Activated CD8-positive, alpha-beta memory T cell treated with anti-CD3 and anti-CD28 coated beads, Interleukin-2, amount 10 ng/mL, durations not matched to agents 7 days and 5 days (primary cell): ENCODE measurements around the gene LARP4B. TPM values are rescaled to one million over a fixed set of nuclear protein-coding genes. Genes with fewer than 3 reads are reported as not detected.

Experiments used
- ATAC-seq: fragments of 150-1000 bp; cut with Tn5 transposase; one replicate; pipeline ENCODE4 v1.10.0; 2021; ENCODE audit warnings: moderate library complexity
- CTCF ChIA-PET: fragments of 350-600 bp; sonication (Branson Sonifier 250); formaldehyde crosslinking; loops from one replicate; lab custom pipeline; 2021; ENCODE audit warnings: antibody characterized with exemption; lab: Charles Lee
- DNase-seq: peaks from one replicate; pipeline ENCODE4 v3.0.0-alpha.2; 2020
- H3K27ac Mint-ChIP-seq: one replicate; pipeline ENCODE4 v1.8.0; 2021; ENCODE audit warnings: mild to moderate bottlenecking, mixed read lengths
- H3K27me3 Mint-ChIP-seq: one replicate; pipeline ENCODE4 v1.8.0; 2021; ENCODE audit warnings: mixed read lengths
- H3K36me3 Mint-ChIP-seq: one replicate; pipeline ENCODE4 v1.8.0; 2021; ENCODE audit warnings: mild to moderate bottlenecking, mixed read lengths
- H3K4me1 Mint-ChIP-seq: one replicate; pipeline ENCODE4 v1.8.0; 2021; ENCODE audit warnings: mixed read lengths
- H3K4me3 Mint-ChIP-seq: one replicate; pipeline ENCODE4 v1.8.0; 2021; ENCODE audit warnings: mild to moderate bottlenecking, moderate library complexity, mixed read lengths
- H3K9me3 Mint-ChIP-seq: one replicate; pipeline ENCODE4 v1.8.0; 2022; ENCODE audit warnings: low read depth, mixed read lengths
- total RNA-seq, 2 experiments: library from RNA; stranded (reverse); gene quantifications; one replicate each; pipeline ENCODE4 v1.2.3, GENCODE V29; 2021

Gene LARP4B
- total RNA-seq, 2 experiments from 2014 or later: 126 to 135 TPM

GRCh38 chr10:792792-793100, 138.8 kb downstream of the LARP4B start:
- CTCF ChIA-PET: no interaction called here
- Mint-ChIP-seq H3K9me3 (peaks cover 13% of the 10 kb centered on the region), H3K4me3 (no peak overlapping the region), H3K27me3 (no peaks in the 10 kb centered on the region), H3K36me3 (peaks cover 14% of the 10 kb centered on the region), H3K27ac (no peak overlapping the region), H3K4me1 (no peaks in the 10 kb centered on the region)
- DNase-seq (no peak), ATAC-seq (no peak)

DNA sequence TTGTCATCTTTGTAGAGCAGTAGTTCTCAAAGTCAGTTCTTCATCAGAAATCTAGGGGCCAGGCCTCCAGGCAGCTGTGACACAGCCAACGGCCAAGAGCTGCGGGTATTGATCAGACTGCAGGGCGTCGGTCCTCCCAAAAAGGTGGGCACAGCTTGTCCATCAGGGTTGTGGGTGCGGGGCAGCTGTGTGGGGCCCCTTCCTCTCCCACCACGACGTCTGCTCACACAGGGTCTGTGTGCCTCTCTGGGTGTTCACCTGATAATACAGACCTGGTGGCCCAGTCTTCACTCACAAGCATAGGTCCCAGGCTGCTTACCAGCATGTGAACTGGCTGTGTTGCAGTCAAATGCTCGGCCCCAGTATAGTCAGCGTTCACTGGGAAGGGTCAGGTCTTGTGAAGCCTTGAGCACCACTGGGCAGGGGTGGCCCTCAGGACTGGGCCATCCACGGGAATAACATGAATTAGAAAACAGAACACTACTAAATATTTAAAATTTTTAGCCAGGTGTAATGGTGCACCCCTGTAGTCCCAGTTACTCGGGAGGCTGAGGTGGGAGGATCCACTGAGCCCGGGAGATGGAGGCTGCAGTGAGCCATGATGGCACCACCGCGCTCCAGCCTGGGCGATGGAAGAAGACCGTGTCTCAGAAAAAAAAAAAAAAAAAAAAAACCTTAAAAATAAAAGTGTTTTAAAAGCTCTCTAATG, 139.3 kb downstream of the LARP4B start:
- Mint-ChIP-seq H3K27me3 (no peaks in the 10 kb centered on the region), H3K4me1 (no peaks in the 10 kb centered on the region), H3K36me3 (peaks cover 9% of the 10 kb centered on the region), H3K4me3 (no peak overlapping the region), H3K27ac (no peak overlapping the region), H3K9me3 (peaks cover 9% of the 10 kb centered on the region)
- no peak for DNase-seq
- no peak for ATAC-seq
- CTCF ChIA-PET: no interaction called here

DNA sequence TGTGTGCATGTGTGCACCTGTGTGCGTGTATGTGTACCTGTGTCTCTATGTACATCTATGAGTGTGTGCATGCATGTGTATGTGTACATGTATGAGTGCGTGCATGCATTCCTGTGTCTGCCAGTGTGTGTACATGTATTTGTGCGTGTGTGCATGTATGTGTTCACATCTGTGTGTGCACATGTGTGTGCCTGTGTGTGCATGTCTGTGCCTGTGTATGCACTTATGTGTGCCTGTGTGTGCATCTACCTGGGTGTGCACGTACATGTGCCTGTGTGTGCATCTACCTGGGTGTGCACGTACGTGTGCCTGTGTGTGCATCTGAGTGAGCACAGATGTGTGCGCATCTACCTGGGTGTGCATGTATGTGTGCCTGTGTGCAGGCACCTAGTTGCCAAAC, 139.9 kb downstream of the LARP4B start:
- Mint-ChIP-seq H3K27ac (no peak overlapping the region), H3K9me3 (peaks cover 9% of the 10 kb centered on the region), H3K36me3 (peaks cover 6% of the 10 kb centered on the region), H3K4me1 (no peaks in the 10 kb centered on the region), H3K27me3 (no peaks in the 10 kb centered on the region), H3K4me3 (no peak overlapping the region)
- CTCF ChIA-PET: no interaction called here
- DNase-seq: no peak
- ATAC-seq: no peak

- Mint-ChIP-seq H3K27ac (no peak overlapping the region), H3K9me3 (peaks cover 6% of the 10 kb centered on the region), H3K27me3 (no peaks in the 10 kb centered on the region), H3K4me3 (no peak overlapping the region), H3K36me3 (no peaks in the 10 kb centered on the region), H3K4me1 (no peaks in the 10 kb centered on the region)
- CTCF ChIA-PET: no interaction called here
- no peak for DNase-seq
- no peak for ATAC-seq
These were observed 140.5 kb downstream of the LARP4B start for GRCh38 chr10:790821-791551.

- no peaks in the 10 kb centered on the region for H3K36me3 Mint-ChIP-seq
- DNase-seq (no peak), ATAC-seq (no peak)
- no peak overlapping the region for H3K27ac Mint-ChIP-seq
- H3K9me3 Mint-ChIP-seq: peaks cover 3% of the 10 kb centered on the region
- CTCF ChIA-PET: interaction anchor here (1.7 kb wide), 1 partner anchor 22 kb away, joined by 3 read pairs; no protein-coding TSS in a partner anchor
- H3K4me3 Mint-ChIP-seq: no peak overlapping the region
- H3K4me1 Mint-ChIP-seq: no peaks in the 10 kb centered on the region
- H3K27me3 Mint-ChIP-seq: peaks cover 5% of the 10 kb centered on the region
These were observed 141.4 kb downstream of the LARP4B start for GRCh38 chr10:789831-790701.

DNA sequence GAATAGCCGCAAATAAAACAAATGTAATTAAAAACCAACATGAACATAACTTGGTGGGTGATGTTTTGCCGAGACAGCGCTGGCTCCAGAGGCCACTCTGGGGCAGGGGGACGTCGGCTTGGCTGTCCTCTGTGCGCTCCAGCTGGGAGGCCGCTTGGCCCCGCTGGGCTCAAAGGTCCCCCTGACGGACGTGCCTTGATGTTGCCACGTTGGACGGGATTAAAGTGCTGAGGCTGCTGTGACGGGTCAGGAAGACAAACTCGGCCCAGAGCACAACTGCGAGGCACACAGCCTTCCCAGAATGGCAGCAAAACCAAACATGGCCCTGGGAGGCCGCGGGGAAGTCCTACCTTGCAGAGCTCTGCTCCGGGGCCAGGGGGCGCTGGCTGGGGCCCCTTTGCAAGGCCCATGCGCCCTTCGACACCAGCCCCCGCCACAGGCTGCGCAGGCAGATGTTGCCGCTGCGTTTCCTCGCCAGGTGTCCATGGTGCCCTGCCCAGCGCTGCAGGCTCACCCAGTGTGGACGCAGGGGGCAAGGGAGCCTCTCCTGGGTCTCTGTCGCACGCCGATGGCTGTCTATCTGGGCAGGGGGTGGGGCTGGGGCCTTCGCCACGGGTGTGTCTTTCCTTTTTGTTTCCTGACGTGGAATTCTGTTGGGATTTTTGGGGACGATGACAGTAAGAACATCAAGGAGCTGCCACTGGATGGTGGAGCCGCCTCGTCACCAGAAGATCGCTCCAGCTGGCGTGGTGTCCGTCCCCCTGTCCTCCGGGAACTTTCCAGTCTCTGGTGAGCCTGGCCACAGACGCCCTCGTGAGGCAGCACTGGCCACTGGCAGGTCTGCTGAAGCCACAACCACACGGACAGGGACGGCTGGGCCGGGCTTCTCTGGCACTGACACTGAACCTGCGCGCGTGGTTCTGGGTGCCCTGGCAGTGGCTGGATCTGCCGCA, 142.4 kb downstream of the LARP4B start:
- no peaks in the 10 kb centered on the region for H3K36me3 Mint-ChIP-seq
- H3K4me3 Mint-ChIP-seq: peak overlapping the region; percentile 18
- H3K27me3 Mint-ChIP-seq: peaks cover 8% of the 10 kb centered on the region
- no peaks in the 10 kb centered on the region for H3K4me1 Mint-ChIP-seq
- H3K9me3 Mint-ChIP-seq: no peaks in the 10 kb centered on the region
- DNase-seq (peak; percentile 43), ATAC-seq (peak; percentile 24)
- H3K27ac Mint-ChIP-seq: no peak overlapping the region
- CTCF ChIA-PET: interaction anchor here (1.2 to 1.7 kb wide), 2 partner anchors 23 to 198 kb away, joined by 3 read pairs; no protein-coding TSS in a partner anchor

- Mint-ChIP-seq H3K9me3 (no peaks in the 10 kb centered on the region), H3K4me1 (no peaks in the 10 kb centered on the region), H3K36me3 (no peaks in the 10 kb centered on the region), H3K27ac (no peak overlapping the region), H3K27me3 (peaks cover 8% of the 10 kb centered on the region), H3K4me3 (no peak overlapping the region)
- ATAC-seq (no peak), DNase-seq (no peak)
- CTCF ChIA-PET: interaction anchor here (1.2 to 1.7 kb wide), 2 partner anchors 24 to 199 kb away, joined by 3 read pairs; no protein-coding TSS in a partner anchor
These were observed 143.4 kb downstream of the LARP4B start for GRCh38 chr10:787933-788651.

- no peaks in the 10 kb centered on the region for H3K4me1 Mint-ChIP-seq
- no peak overlapping the region for H3K27ac Mint-ChIP-seq
- H3K27me3 Mint-ChIP-seq: peaks cover 11% of the 10 kb centered on the region
- DNase-seq (no peak), ATAC-seq (no peak)
- CTCF ChIA-PET: no interaction called here
- no peaks in the 10 kb centered on the region for H3K36me3 Mint-ChIP-seq
- no peak overlapping the region for H3K4me3 Mint-ChIP-seq
- H3K9me3 Mint-ChIP-seq: no peaks in the 10 kb centered on the region
These were observed 144.7 kb downstream of the LARP4B start for GRCh38 chr10:786633-787474.

GRCh38 chr10:785861-786214, 145.7 kb downstream of the LARP4B start:
- CTCF ChIA-PET: no interaction called here
- Mint-ChIP-seq H3K4me1 (no peaks in the 10 kb centered on the region), H3K36me3 (no peaks in the 10 kb centered on the region), H3K27me3 (peaks cover 11% of the 10 kb centered on the region), H3K27ac (no peak overlapping the region), H3K9me3 (no peaks in the 10 kb centered on the region), H3K4me3 (no peak overlapping the region)
- ATAC-seq (no peak), DNase-seq (no peak)

DNA sequence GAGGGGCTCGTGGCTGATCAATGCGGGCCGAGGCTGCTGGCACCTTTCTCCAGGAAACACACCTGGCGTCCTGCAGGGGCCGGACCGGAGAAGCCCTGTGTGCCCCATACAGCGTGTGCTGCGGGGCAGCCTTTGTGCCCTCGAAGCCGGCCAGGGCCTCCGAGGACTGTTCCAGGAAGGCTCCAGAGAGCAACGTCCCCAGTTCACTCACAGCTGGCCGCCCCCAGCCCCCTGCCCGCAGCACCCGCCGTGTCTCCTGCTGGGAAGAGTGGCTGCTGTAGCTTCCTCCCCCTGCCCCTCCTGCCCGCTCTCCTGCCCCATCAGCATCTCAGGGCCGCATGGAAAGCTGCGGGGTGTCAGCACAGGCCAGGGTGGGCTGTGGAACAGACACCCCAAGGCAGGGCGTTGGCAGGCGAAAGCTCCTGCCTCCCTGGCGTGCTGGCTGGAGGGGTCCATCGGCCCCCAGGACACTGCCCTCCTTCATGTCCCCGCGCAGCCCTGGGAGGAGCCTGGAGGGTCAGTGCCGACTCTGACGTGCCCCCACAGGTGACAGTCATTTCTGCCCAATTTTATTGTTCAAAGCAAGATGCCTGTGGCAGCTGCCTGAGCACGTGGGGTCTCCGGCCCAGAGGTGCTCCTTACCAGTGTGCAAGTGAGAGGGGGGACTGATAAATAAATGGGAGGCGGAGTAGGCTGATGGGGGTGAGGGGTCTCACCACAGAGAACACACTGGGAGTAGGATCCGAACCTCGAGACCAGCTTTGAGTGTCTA, 146.2 kb downstream of the LARP4B start:
- DNase-seq (no peak), ATAC-seq (peak; percentile 25)
- no peak overlapping the region for H3K27ac Mint-ChIP-seq
- H3K9me3 Mint-ChIP-seq: no peaks in the 10 kb centered on the region
- no peaks in the 10 kb centered on the region for H3K36me3 Mint-ChIP-seq
- no peaks in the 10 kb centered on the region for H3K4me1 Mint-ChIP-seq
- CTCF ChIA-PET: no interaction called here
- H3K27me3 Mint-ChIP-seq: peaks cover 11% of the 10 kb centered on the region
- H3K4me3 Mint-ChIP-seq: no peak overlapping the region

GRCh38 chr10:784403-785088, 147.0 kb downstream of the LARP4B start:
- H3K9me3 Mint-ChIP-seq: no peaks in the 10 kb centered on the region
- no peaks in the 10 kb centered on the region for H3K4me1 Mint-ChIP-seq
- H3K36me3 Mint-ChIP-seq: no peaks in the 10 kb centered on the region
- peaks cover 11% of the 10 kb centered on the region for H3K27me3 Mint-ChIP-seq
- DNase-seq (peak; percentile 55), ATAC-seq (peak; percentile 72)
- no peak overlapping the region for H3K4me3 Mint-ChIP-seq
- no peak overlapping the region for H3K27ac Mint-ChIP-seq
- CTCF ChIA-PET: no interaction called here
